Parathyroid adenoma (tissue), 2 donors: Measurements from ENCODE around the gene HSD17B2.

Experiments
- H2AFZ ChIP-seq: fragments of 300-600 bp; sonication (generic); one replicate; pipeline ENCODE4 v1.7.0; 2017; ENCODE audit warnings: antibody characterized with exemption, mild to moderate bottlenecking
- H3K27ac ChIP-seq: fragments of 300-600 bp; sonication (generic); one replicate; pipeline ENCODE4 v1.7.0; 2017
- H3K27me3 ChIP-seq: fragments of 300-600 bp; sonication (generic); one replicate; pipeline ENCODE4 v1.7.0; 2017; ENCODE audit warnings: low read length; ENCODE audit not compliant: control insufficient read depth, insufficient read depth
- H3K36me3 ChIP-seq: fragments of 300-600 bp; sonication (generic); one replicate; pipeline ENCODE4 v1.7.0; 2017; ENCODE audit warnings: low read length; ENCODE audit not compliant: control insufficient read depth, insufficient read depth
- H3K4me1 ChIP-seq: fragments of 300-600 bp; sonication (generic); one replicate; pipeline ENCODE4 v1.7.0; 2017; ENCODE audit warnings: control low read depth
- H3K4me2 ChIP-seq: fragments of 300-600 bp; sonication (generic); one replicate; pipeline ENCODE4 v1.7.0; 2017; ENCODE audit warnings: low read length
- H3K4me3 ChIP-seq: fragments of 300-600 bp; sonication (generic); one replicate; pipeline ENCODE4 v1.7.0; 2017; ENCODE audit warnings: low read depth, low read length
- H3K79me2 ChIP-seq: fragments of 300-600 bp; sonication (generic); one replicate; pipeline ENCODE4 v1.7.0; 2017; ENCODE audit warnings: control low read depth
- H3K9ac ChIP-seq: fragments of 300-600 bp; sonication (generic); one replicate; pipeline ENCODE4 v1.7.0; 2017; ENCODE audit warnings: mild to moderate bottlenecking
- H3K9me3 ChIP-seq: fragments of 300-600 bp; sonication (generic); one replicate; pipeline ENCODE4 v1.7.0; 2017; ENCODE audit warnings: low read length; ENCODE audit not compliant: control insufficient read depth
- CTCF ChIP-seq: fragments of 300-600 bp; sonication (generic); IDR thresholded peaks from one replicate; pipeline ENCODE4 v1.7.0; 2017; ENCODE audit warnings: antibody characterized with exemption, mild to moderate bottlenecking
- donor health status: primary hyperparathyroidism.

HSD17B2 gene

GRCh38 chr16:82045465-82045864, 10.4 kb downstream of the HSD17B2 start:
- H3K27ac ChIP-seq, result no peak overlapping the region
- H3K4me1 ChIP-seq, result no peaks in the 10 kb centered on the region

GRCh38 chr16:82046541-82046940, 11.5 kb downstream of the HSD17B2 start:
- no peak overlapping the region for H3K27ac ChIP-seq

More at GRCh38 chr16:82045465-82045864, 10.4 kb downstream of the HSD17B2 start:
- no peak overlapping the region for H3K9ac ChIP-seq
- no peaks in the 10 kb centered on the region for H3K79me2 ChIP-seq
- H3K36me3 ChIP-seq, result no peaks in the 10 kb centered on the region
- H3K4me2 ChIP-seq, result no peak overlapping the region
- no peaks in the 10 kb centered on the region for H3K27me3 ChIP-seq
- no peak for TF ChIP-seq CTCF
- no peaks in the 10 kb centered on the region for H3K9me3 ChIP-seq
- no peak overlapping the region for H3K4me3 ChIP-seq
- H2AFZ ChIP-seq, result no peak overlapping the region

GRCh38 chr16:82046941-82047340, 11.9 kb downstream of the HSD17B2 start:
- no peaks in the 10 kb centered on the region for H3K9me3 ChIP-seq
- H3K27ac ChIP-seq, result no peak overlapping the region
- H3K4me3 ChIP-seq, result no peak overlapping the region
- H3K36me3 ChIP-seq, result no peaks in the 10 kb centered on the region
- no peak overlapping the region for H2AFZ ChIP-seq
- no peak overlapping the region for H3K9ac ChIP-seq
- no peaks in the 10 kb centered on the region for H3K79me2 ChIP-seq
- no peak for TF ChIP-seq CTCF
- H3K4me2 ChIP-seq, result no peak overlapping the region
- H3K4me1 ChIP-seq, result no peaks in the 10 kb centered on the region
- no peaks in the 10 kb centered on the region for H3K27me3 ChIP-seq

More at GRCh38 chr16:82046541-82046940, 11.5 kb downstream of the HSD17B2 start:
- H3K9ac ChIP-seq, result no peak overlapping the region
- TF ChIP-seq CTCF, result no peak
- no peaks in the 10 kb centered on the region for H3K79me2 ChIP-seq
- H3K4me2 ChIP-seq, result no peak overlapping the region
- no peaks in the 10 kb centered on the region for H3K4me1 ChIP-seq
- H3K36me3 ChIP-seq, result no peaks in the 10 kb centered on the region
- no peak overlapping the region for H3K4me3 ChIP-seq
- H3K9me3 ChIP-seq, result no peaks in the 10 kb centered on the region
- no peak overlapping the region for H2AFZ ChIP-seq
- no peaks in the 10 kb centered on the region for H3K27me3 ChIP-seq

GRCh38 chr16:82047374-82047773, 12.3 kb downstream of the HSD17B2 start:
- TF ChIP-seq CTCF, result no peak
- Histone ChIP-seq H3K4me3 (no peak overlapping the region), H3K79me2 (no peaks in the 10 kb centered on the region), H3K4me1 (no peaks in the 10 kb centered on the region), H3K36me3 (no peaks in the 10 kb centered on the region), H3K27me3 (no peaks in the 10 kb centered on the region), H3K9ac (no peak overlapping the region), H3K4me2 (no peak overlapping the region), H3K9me3 (no peaks in the 10 kb centered on the region), H3K27ac (no peak overlapping the region), H2AFZ (no peak overlapping the region)

- no peaks in the 10 kb centered on the region for H3K27me3 ChIP-seq
- H2AFZ ChIP-seq, result no peak overlapping the region
- no peak overlapping the region for H3K4me2 ChIP-seq
- H3K27ac ChIP-seq, result no peak overlapping the region
- no peak overlapping the region for H3K4me3 ChIP-seq
- H3K36me3 ChIP-seq, result no peaks in the 10 kb centered on the region
- no peaks in the 10 kb centered on the region for H3K9me3 ChIP-seq
- no peaks in the 10 kb centered on the region for H3K79me2 ChIP-seq
- no peaks in the 10 kb centered on the region for H3K4me1 ChIP-seq
- H3K9ac ChIP-seq, result no peak overlapping the region
- no peak for TF ChIP-seq CTCF
These were observed 12.7 kb downstream of the HSD17B2 start for GRCh38 chr16:82047787-82048186.
